Activated CD4-positive, alpha-beta T cell treated with anti-CD3 and anti-CD28 coated beads, Interleukin-2, amount 10 ng/mL, durations not matched to agents 7 days and 5 days (primary cell): Measurements from ENCODE around the gene CD36. TPM values are rescaled to one million over a fixed set of nuclear protein-coding genes. Genes with fewer than 3 reads are reported as not detected.

ENCODE experiments used
- CTCF ChIA-PET: fragments of 350-600 bp; sonication (Branson Sonifier 250); formaldehyde crosslinking; loops from one replicate; lab custom pipeline; 2021; ENCODE audit warnings: antibody characterized with exemption; lab: Charles Lee
- POLR2A ChIA-PET: fragments of 350-600 bp; sonication (Branson Sonifier 250); formaldehyde crosslinking; loops from one replicate; lab custom pipeline; 2021; ENCODE audit warnings: antibody characterized with exemption; lab: Charles Lee
- DNase-seq: peaks from one replicate; pipeline ENCODE4 v3.0.0-alpha.2; 2020
- H3K27ac Mint-ChIP-seq: one replicate; pipeline ENCODE4 v1.8.0; 2021; ENCODE audit warnings: mild to moderate bottlenecking, moderate library complexity, mixed read lengths
- H3K27me3 Mint-ChIP-seq: one replicate; pipeline ENCODE4 v1.8.0; 2021; ENCODE audit warnings: mixed read lengths
- H3K36me3 Mint-ChIP-seq: one replicate; pipeline ENCODE4 v1.8.0; 2021; ENCODE audit warnings: low read depth, mixed read lengths
- H3K4me1 Mint-ChIP-seq: one replicate; pipeline ENCODE4 v1.8.0; 2021; ENCODE audit warnings: mixed read lengths
- H3K4me3 Mint-ChIP-seq: one replicate; pipeline ENCODE4 v1.8.0; 2021; ENCODE audit warnings: mild to moderate bottlenecking, moderate library complexity, mixed read lengths
- H3K9me3 Mint-ChIP-seq: one replicate; pipeline ENCODE4 v1.8.0; 2021; ENCODE audit warnings: mixed read lengths
- total RNA-seq, 2 experiments: library from RNA; stranded (reverse); gene quantifications; one replicate each; pipeline ENCODE4 v1.2.3, GENCODE V29; 2021

CD36 gene
- total RNA-seq, 2 experiments from 2014 or later: not detected

DNA sequence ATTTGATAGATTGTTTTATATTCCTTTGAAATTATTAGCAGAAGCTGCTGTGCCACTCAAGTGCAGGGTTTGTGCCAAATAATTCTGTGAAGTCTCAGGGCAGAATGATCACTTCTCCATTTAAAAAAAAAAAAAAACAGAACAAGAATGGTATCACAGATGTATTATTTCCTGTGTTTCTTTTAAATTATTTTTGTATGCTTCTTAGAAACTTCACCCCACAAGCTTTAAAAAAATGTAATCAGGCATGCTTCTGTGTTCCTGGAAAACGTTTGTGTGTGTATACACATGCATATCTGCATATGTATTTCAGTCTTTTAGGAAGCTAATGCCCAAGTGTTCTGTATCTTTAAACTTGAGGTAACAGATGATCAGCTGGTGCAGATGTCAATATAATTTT lies 6.3 kb upstream of the CD36 start:
- H3K27ac Mint-ChIP-seq: no peak overlapping the region
- no peaks in the 10 kb centered on the region for H3K27me3 Mint-ChIP-seq
- H3K4me3 Mint-ChIP-seq: no peak overlapping the region
- no peaks in the 10 kb centered on the region for H3K9me3 Mint-ChIP-seq
- no peaks in the 10 kb centered on the region for H3K4me1 Mint-ChIP-seq
- ChIA-PET POLR2A (no interaction called here), CTCF (no interaction called here)
- H3K36me3 Mint-ChIP-seq: no peaks in the 10 kb centered on the region
- no peak for DNase-seq

DNA sequence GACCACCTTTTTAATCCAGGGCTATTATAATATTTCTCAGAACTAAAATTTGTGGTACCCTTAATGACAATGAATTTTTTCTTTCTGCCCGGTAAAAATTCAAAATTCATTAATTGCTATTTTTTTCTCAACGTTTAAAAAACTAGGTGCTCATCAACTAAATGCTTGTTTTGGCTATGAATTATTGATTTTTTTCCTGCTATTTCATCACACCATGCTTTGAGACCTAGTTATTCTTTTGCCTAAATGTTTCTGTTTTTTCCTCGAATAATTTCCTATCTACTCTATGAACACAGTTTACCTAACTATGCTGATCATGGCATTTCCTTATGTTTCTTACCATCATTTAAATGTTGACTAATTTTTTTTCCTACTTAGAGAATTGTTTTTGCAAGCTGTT lies 5.6 kb upstream of the CD36 start:
- ChIA-PET POLR2A (no interaction called here), CTCF (no interaction called here)
- H3K36me3 Mint-ChIP-seq: no peaks in the 10 kb centered on the region
- no peaks in the 10 kb centered on the region for H3K9me3 Mint-ChIP-seq
- no peak for DNase-seq
- no peaks in the 10 kb centered on the region for H3K27me3 Mint-ChIP-seq
- no peak overlapping the region for H3K4me3 Mint-ChIP-seq
- H3K27ac Mint-ChIP-seq: no peak overlapping the region
- H3K4me1 Mint-ChIP-seq: no peaks in the 10 kb centered on the region

DNA sequence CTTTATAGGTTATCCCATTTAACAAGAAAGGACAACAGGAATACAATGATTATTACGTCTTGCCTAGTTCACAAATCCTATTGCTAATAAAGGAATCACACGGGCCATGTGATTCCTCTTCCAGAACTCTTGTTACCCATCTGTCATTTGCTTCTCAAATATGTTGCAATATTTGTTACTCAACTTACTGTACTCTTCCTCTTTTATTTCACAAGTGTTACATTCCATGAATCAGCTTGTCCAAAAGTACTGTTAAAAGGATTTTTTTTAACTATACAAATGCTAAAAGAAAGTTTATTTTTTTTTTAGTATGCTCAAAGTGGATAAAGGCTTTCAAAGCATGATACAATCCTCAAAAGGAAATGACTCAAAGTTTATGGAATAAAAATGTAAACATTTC lies 3.9 kb upstream of the CD36 start:
- Mint-ChIP-seq H3K36me3 (no peaks in the 10 kb centered on the region), H3K4me1 (no peaks in the 10 kb centered on the region), H3K9me3 (no peaks in the 10 kb centered on the region), H3K27me3 (no peaks in the 10 kb centered on the region), H3K27ac (no peak overlapping the region), H3K4me3 (no peak overlapping the region)
- ChIA-PET CTCF (no interaction called here), POLR2A (no interaction called here)
- no peak for DNase-seq

DNA sequence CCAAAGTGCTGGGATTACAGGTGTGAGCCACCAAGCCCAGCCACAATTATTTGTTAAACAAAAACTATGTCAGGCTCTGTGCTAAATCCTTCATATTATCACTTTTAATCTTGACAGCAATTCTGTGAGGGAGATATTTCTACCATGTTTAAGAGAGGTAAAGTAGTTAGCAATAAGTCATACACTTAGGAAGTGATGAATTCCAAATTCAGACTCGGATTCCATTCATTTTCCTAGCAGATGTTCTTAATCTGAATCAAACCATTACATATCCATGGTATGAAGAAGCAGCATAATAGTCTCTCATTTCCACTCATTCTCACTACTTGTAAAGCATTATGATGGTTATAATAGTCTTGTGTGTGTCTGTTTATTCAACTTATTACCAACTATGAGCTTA lies 2.9 kb upstream of the CD36 start:
- no peaks in the 10 kb centered on the region for H3K27me3 Mint-ChIP-seq
- POLR2A ChIA-PET: no interaction called here
- no peaks in the 10 kb centered on the region for H3K4me1 Mint-ChIP-seq
- no peak overlapping the region for H3K27ac Mint-ChIP-seq
- H3K9me3 Mint-ChIP-seq: no peaks in the 10 kb centered on the region
- DNase-seq: no peak
- no peaks in the 10 kb centered on the region for H3K36me3 Mint-ChIP-seq
- CTCF ChIA-PET: no interaction called here
- H3K4me3 Mint-ChIP-seq: no peak overlapping the region

GRCh38 chr7:80635998-80636397 lies 2.4 kb upstream of the CD36 start:
- Mint-ChIP-seq H3K4me1 (no peaks in the 10 kb centered on the region), H3K4me3 (no peak overlapping the region), H3K27ac (no peak overlapping the region), H3K27me3 (no peaks in the 10 kb centered on the region), H3K9me3 (no peaks in the 10 kb centered on the region), H3K36me3 (no peaks in the 10 kb centered on the region)
- POLR2A ChIA-PET: no interaction called here
- CTCF ChIA-PET: no interaction called here
- no peak for DNase-seq

- no peak for DNase-seq
- H3K27me3 Mint-ChIP-seq: no peaks in the 10 kb centered on the region
- H3K9me3 Mint-ChIP-seq: no peaks in the 10 kb centered on the region
- no peak overlapping the region for H3K27ac Mint-ChIP-seq
- POLR2A ChIA-PET: no interaction called here
- H3K4me1 Mint-ChIP-seq: no peaks in the 10 kb centered on the region
- H3K36me3 Mint-ChIP-seq: no peaks in the 10 kb centered on the region
- CTCF ChIA-PET: no interaction called here
- H3K4me3 Mint-ChIP-seq: no peak overlapping the region
These were observed 1.7 kb upstream of the CD36 start for GRCh38 chr7:80636709-80637108.

GRCh38 chr7:80637454-80637853 lies 988 bp upstream of the CD36 start:
- Mint-ChIP-seq H3K27ac (no peak overlapping the region), H3K4me1 (no peaks in the 10 kb centered on the region), H3K27me3 (no peaks in the 10 kb centered on the region), H3K4me3 (no peak overlapping the region), H3K36me3 (no peaks in the 10 kb centered on the region), H3K9me3 (no peaks in the 10 kb centered on the region)
- no peak for DNase-seq
- POLR2A ChIA-PET: no interaction called here
- CTCF ChIA-PET: interaction anchor here (0.7 kb wide), 1 partner anchor 99 kb away, joined by 3 read pairs; no protein-coding TSS in a partner anchor

- POLR2A ChIA-PET: no interaction called here
- Mint-ChIP-seq H3K27me3 (no peaks in the 10 kb centered on the region), H3K36me3 (no peaks in the 10 kb centered on the region), H3K4me1 (no peaks in the 10 kb centered on the region), H3K9me3 (no peaks in the 10 kb centered on the region), H3K27ac (no peak overlapping the region), H3K4me3 (no peak overlapping the region)
- no peak for DNase-seq
- CTCF ChIA-PET: no interaction called here
These were observed 569 bp downstream of the CD36 start for GRCh38 chr7:80639011-80639410.

GRCh38 chr7:80640846-80641245 lies 2.4 kb downstream of the CD36 start:
- H3K36me3 Mint-ChIP-seq: no peaks in the 10 kb centered on the region
- H3K4me1 Mint-ChIP-seq: no peaks in the 10 kb centered on the region
- H3K4me3 Mint-ChIP-seq: no peak overlapping the region
- CTCF ChIA-PET: no interaction called here
- POLR2A ChIA-PET: no interaction called here
- H3K27ac Mint-ChIP-seq: no peak overlapping the region
- no peaks in the 10 kb centered on the region for H3K27me3 Mint-ChIP-seq
- no peaks in the 10 kb centered on the region for H3K9me3 Mint-ChIP-seq
- DNase-seq: no peak

- H3K27ac Mint-ChIP-seq: no peak overlapping the region
- H3K4me1 Mint-ChIP-seq: no peaks in the 10 kb centered on the region
- no peaks in the 10 kb centered on the region for H3K36me3 Mint-ChIP-seq
- POLR2A ChIA-PET: no interaction called here
- DNase-seq: no peak
- no peaks in the 10 kb centered on the region for H3K27me3 Mint-ChIP-seq
- no peak overlapping the region for H3K4me3 Mint-ChIP-seq
- CTCF ChIA-PET: no interaction called here
- no peaks in the 10 kb centered on the region for H3K9me3 Mint-ChIP-seq
These were observed 3.1 kb downstream of the CD36 start for GRCh38 chr7:80641548-80641947.

- no peaks in the 10 kb centered on the region for H3K27me3 Mint-ChIP-seq
- no peaks in the 10 kb centered on the region for H3K9me3 Mint-ChIP-seq
- ChIA-PET CTCF (no interaction called here), POLR2A (no interaction called here)
- no peak for DNase-seq
- no peaks in the 10 kb centered on the region for H3K4me1 Mint-ChIP-seq
- no peaks in the 10 kb centered on the region for H3K36me3 Mint-ChIP-seq
- H3K4me3 Mint-ChIP-seq: no peak overlapping the region
- H3K27ac Mint-ChIP-seq: no peak overlapping the region
These were observed 4.4 kb downstream of the CD36 start for GRCh38 chr7:80642871-80643270.

- no peak overlapping the region for H3K4me3 Mint-ChIP-seq
- POLR2A ChIA-PET: no interaction called here
- no peaks in the 10 kb centered on the region for H3K36me3 Mint-ChIP-seq
- H3K9me3 Mint-ChIP-seq: no peaks in the 10 kb centered on the region
- no peak for DNase-seq
- CTCF ChIA-PET: no interaction called here
- no peaks in the 10 kb centered on the region for H3K4me1 Mint-ChIP-seq
- no peaks in the 10 kb centered on the region for H3K27me3 Mint-ChIP-seq
- no peak overlapping the region for H3K27ac Mint-ChIP-seq
These were observed 5.0 kb downstream of the CD36 start for GRCh38 chr7:80643336-80643915.

- no peaks in the 10 kb centered on the region for H3K27me3 Mint-ChIP-seq
- POLR2A ChIA-PET: no interaction called here
These were observed 5.6 kb downstream of the CD36 start for GRCh38 chr7:80644054-80644453.

GRCh38 chr7:80646083-80646865 lies 7.8 kb downstream of the CD36 start:
- H3K4me1 Mint-ChIP-seq: no peaks in the 10 kb centered on the region
- no peaks in the 10 kb centered on the region for H3K36me3 Mint-ChIP-seq
- CTCF ChIA-PET: no interaction called here
- H3K27me3 Mint-ChIP-seq: no peaks in the 10 kb centered on the region
- no peak for DNase-seq
- H3K27ac Mint-ChIP-seq: no peak overlapping the region
- no peaks in the 10 kb centered on the region for H3K9me3 Mint-ChIP-seq
- no peak overlapping the region for H3K4me3 Mint-ChIP-seq
- POLR2A ChIA-PET: no interaction called here

More at GRCh38 chr7:80644054-80644453, 5.6 kb downstream of the CD36 start:
- DNase-seq: no peak
- Mint-ChIP-seq H3K27ac (no peak overlapping the region), H3K4me1 (no peaks in the 10 kb centered on the region), H3K4me3 (no peak overlapping the region), H3K36me3 (no peaks in the 10 kb centered on the region), H3K9me3 (no peaks in the 10 kb centered on the region)
- CTCF ChIA-PET: no interaction called here
